Neural progenitor cell (in vitro differentiated cells): ENCODE results near the gene NSUN7. TPM values are rescaled to one million over a fixed set of nuclear protein-coding genes. Genes with fewer than 3 reads are reported as not detected.

Experiments
- DNase-seq: peaks from one replicate; pipeline ENCODE4 v3.0.0-alpha.2; 2016; ENCODE audit warnings: low spot score
- H2AFZ ChIP-seq: fragments of 200-600 bp; sonication (generic); replicated peaks from 2 replicates; pipeline ENCODE4 v1.6.1; 2016; ENCODE audit warnings: antibody characterized with exemption
- H3F3A ChIP-seq: fragments of 200-600 bp; sonication (generic); 2 replicates; pipeline ENCODE4 v1.6.1; 2016; ENCODE audit warnings: antibody characterized with exemption, low read depth
- H3K27ac ChIP-seq: fragments of 200-600 bp; sonication (generic); 2 replicates; pipeline ENCODE4 v1.5.1; 2016; ENCODE audit warnings: mild to moderate bottlenecking
- H3K27me3 ChIP-seq: fragments of 200-600 bp; sonication (generic); 2 replicates; pipeline ENCODE4 v1.6.1; 2016; ENCODE audit warnings: mild to moderate bottlenecking, moderate library complexity
- H3K36me3 ChIP-seq: fragments of 200-600 bp; sonication (generic); 2 replicates; pipeline ENCODE4 v1.5.1; 2016
- H3K4me1 ChIP-seq: fragments of 200-600 bp; sonication (generic); 2 replicates; pipeline ENCODE4 v1.6.1; 2016; ENCODE audit warnings: mixed run types
- H3K4me2 ChIP-seq: fragments of 200-600 bp; sonication (generic); 2 replicates; pipeline ENCODE4 v1.6.1; 2016
- H3K4me3 ChIP-seq: fragments of 200-600 bp; sonication (generic); 2 replicates; pipeline ENCODE4 v1.5.1; 2016
- H3K79me2 ChIP-seq: fragments of 200-600 bp; sonication (generic); 2 replicates; pipeline ENCODE4 v1.6.1; 2016; ENCODE audit warnings: low read depth
- H3K9ac ChIP-seq: fragments of 200-600 bp; sonication (generic); 2 replicates; pipeline ENCODE4 v1.6.1; 2016
- H3K9me3 ChIP-seq: fragments of 200-600 bp; sonication (generic); 2 replicates; pipeline ENCODE4 v1.5.1; 2016; ENCODE audit warnings: low read depth
- H4K20me1 ChIP-seq: fragments of 200-600 bp; sonication (generic); 2 replicates; pipeline ENCODE4 v1.6.1; 2016; ENCODE audit warnings: low read depth
- H3K27ac Mint-ChIP-seq: 3 replicates; pipeline ENCODE4 v1.8.0; 2021; ENCODE audit warnings: mixed read lengths
- H3K27me3 Mint-ChIP-seq: 2 replicates; pipeline ENCODE4 v1.8.0; 2022; ENCODE audit warnings: low read depth, mild to moderate bottlenecking, inconsistent platforms, moderate library complexity, mixed read lengths; ENCODE audit not compliant: insufficient read depth
- H3K36me3 Mint-ChIP-seq: 3 replicates; pipeline ENCODE4 v1.8.0; 2021; ENCODE audit warnings: mixed read lengths
- H3K4me1 Mint-ChIP-seq: 3 replicates; pipeline ENCODE4 v1.8.0; 2021; ENCODE audit warnings: mixed read lengths
- H3K4me3 Mint-ChIP-seq: 3 replicates; pipeline ENCODE4 v1.8.0; 2021; ENCODE audit warnings: mild to moderate bottlenecking, moderate library complexity, mixed read lengths
- H3K9me3 Mint-ChIP-seq: 3 replicates; pipeline ENCODE4 v1.8.0; 2020; ENCODE audit warnings: mixed read lengths
- EZH2 ChIP-seq: fragments of 200-600 bp; sonication (generic); IDR thresholded peaks from 2 replicates; pipeline ENCODE4 v1.6.1; 2017; ENCODE audit warnings: antibody characterized with exemption, mild to moderate bottlenecking, moderate library complexity
- EZH2phosphoT487 ChIP-seq: fragments of 200-600 bp; sonication (generic); IDR thresholded peaks from 2 replicates; pipeline ENCODE4 v1.6.1; 2017; ENCODE audit warnings: antibody characterized with exemption
- total RNA-seq: library from RNA; depleted of rRNA; stranded (reverse); fragments of >200 nt; gene quantifications from 2 replicates; pipeline ENCODE4 v1.2.3, GENCODE V29; 2015; ENCODE audit warnings: low replicate concordance
- TF ChIP-seq, protein P1 (sequence below): fragments of 200-600 bp; sonication (generic); IDR thresholded peaks from 2 replicates; pipeline ENCODE4 v1.5.1; 2017; ENCODE audit warnings: antibody characterized with exemption, mild to moderate bottlenecking

Gene NSUN7
- total RNA-seq, 1 donor from 2014 or later = 37.4 TPM

DNA sequence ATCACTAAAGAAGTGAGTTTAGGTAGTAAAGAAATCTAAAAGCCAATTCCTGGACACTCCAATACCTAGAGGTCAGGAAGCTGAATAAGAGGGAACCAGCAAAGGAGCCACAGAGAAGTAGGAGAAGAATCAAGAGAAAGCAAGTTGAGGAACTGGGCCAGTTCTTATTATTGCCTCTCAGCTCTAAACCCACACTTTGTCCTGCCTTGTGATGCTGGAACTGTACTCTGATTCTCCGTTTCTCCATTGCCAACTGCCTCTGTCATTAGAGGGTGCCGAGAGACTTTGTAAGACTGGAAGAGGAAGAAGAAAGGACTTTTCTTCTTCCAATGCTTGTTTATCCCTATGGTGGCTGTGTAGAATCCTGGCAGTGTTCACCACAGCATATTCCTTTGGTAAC lies 38.6 kb downstream of the NSUN7 start:
- Mint-ChIP-seq H3K36me3 (no peaks in the 10 kb centered on the region), H3K27ac (no peak overlapping the region)

GRCh38 chr4:40789031-40789430 lies 39.3 kb downstream of the NSUN7 start:
- no peak overlapping the region for H3K4me3 Mint-ChIP-seq
- H3K4me1 Mint-ChIP-seq = no peaks in the 10 kb centered on the region
- no peaks in the 10 kb centered on the region for H3K9me3 Mint-ChIP-seq
- H3K27me3 Mint-ChIP-seq = no peaks in the 10 kb centered on the region
- Histone ChIP-seq H3K4me2 (no peak overlapping the region), H3K9me3 (no peaks in the 10 kb centered on the region), H3K79me2 (no peaks in the 10 kb centered on the region), H3K4me1 (no peaks in the 10 kb centered on the region), H3K27ac (no peak overlapping the region), H4K20me1 (no peaks in the 10 kb centered on the region), H3K27me3 (no peaks in the 10 kb centered on the region), H3K4me3 (no peak overlapping the region), H3K9ac (no peak overlapping the region), H2AFZ (no peak overlapping the region), H3F3A (no peaks in the 10 kb centered on the region), H3K36me3 (no peaks in the 10 kb centered on the region)
- H3K36me3 Mint-ChIP-seq = no peaks in the 10 kb centered on the region
- TF ChIP-seq EZH2phosphoT487 (no peak), EZH2 (no peak)
- TF ChIP-seq, protein P1, sequence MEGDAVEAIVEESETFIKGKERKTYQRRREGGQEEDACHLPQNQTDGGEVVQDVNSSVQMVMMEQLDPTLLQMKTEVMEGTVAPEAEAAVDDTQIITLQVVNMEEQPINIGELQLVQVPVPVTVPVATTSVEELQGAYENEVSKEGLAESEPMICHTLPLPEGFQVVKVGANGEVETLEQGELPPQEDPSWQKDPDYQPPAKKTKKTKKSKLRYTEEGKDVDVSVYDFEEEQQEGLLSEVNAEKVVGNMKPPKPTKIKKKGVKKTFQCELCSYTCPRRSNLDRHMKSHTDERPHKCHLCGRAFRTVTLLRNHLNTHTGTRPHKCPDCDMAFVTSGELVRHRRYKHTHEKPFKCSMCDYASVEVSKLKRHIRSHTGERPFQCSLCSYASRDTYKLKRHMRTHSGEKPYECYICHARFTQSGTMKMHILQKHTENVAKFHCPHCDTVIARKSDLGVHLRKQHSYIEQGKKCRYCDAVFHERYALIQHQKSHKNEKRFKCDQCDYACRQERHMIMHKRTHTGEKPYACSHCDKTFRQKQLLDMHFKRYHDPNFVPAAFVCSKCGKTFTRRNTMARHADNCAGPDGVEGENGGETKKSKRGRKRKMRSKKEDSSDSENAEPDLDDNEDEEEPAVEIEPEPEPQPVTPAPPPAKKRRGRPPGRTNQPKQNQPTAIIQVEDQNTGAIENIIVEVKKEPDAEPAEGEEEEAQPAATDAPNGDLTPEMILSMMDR = no peak
- DNase-seq = no peak
- H3K27ac Mint-ChIP-seq = no peak overlapping the region

More for the DNA sequence above, 38.6 kb downstream of the NSUN7 start:
- TF ChIP-seq EZH2 = no peak
- TF ChIP-seq, protein P1 = no peak
- Histone ChIP-seq H3F3A (no peaks in the 10 kb centered on the region), H3K9ac (no peak overlapping the region), H3K4me1 (no peaks in the 10 kb centered on the region), H4K20me1 (no peaks in the 10 kb centered on the region), H3K27ac (no peak overlapping the region), H3K9me3 (no peaks in the 10 kb centered on the region), H3K4me2 (no peak overlapping the region), H3K4me3 (no peak overlapping the region), H3K36me3 (peaks cover under 1% of the 10 kb centered on the region), H2AFZ (no peak overlapping the region), H3K27me3 (no peaks in the 10 kb centered on the region), H3K79me2 (no peaks in the 10 kb centered on the region)
- no peaks in the 10 kb centered on the region for H3K9me3 Mint-ChIP-seq
- no peaks in the 10 kb centered on the region for H3K4me1 Mint-ChIP-seq
- no peaks in the 10 kb centered on the region for H3K27me3 Mint-ChIP-seq
- DNase-seq = no peak
- H3K4me3 Mint-ChIP-seq = no peak overlapping the region

GRCh38 chr4:40789771-40790170 lies 40.0 kb downstream of the NSUN7 start:
- Histone ChIP-seq H3K4me2 (no peak overlapping the region), H3K27ac (no peak overlapping the region), H2AFZ (no peak overlapping the region), H3K4me3 (no peak overlapping the region), H3K36me3 (no peaks in the 10 kb centered on the region), H3K9ac (no peak overlapping the region), H3K4me1 (no peaks in the 10 kb centered on the region), H3K79me2 (no peaks in the 10 kb centered on the region), H3K9me3 (no peaks in the 10 kb centered on the region), H4K20me1 (no peaks in the 10 kb centered on the region), H3F3A (no peaks in the 10 kb centered on the region), H3K27me3 (no peaks in the 10 kb centered on the region)
- Mint-ChIP-seq H3K27me3 (no peaks in the 10 kb centered on the region), H3K9me3 (no peaks in the 10 kb centered on the region), H3K4me1 (no peaks in the 10 kb centered on the region), H3K36me3 (no peaks in the 10 kb centered on the region), H3K27ac (no peak overlapping the region), H3K4me3 (no peak overlapping the region)
- TF ChIP-seq, protein P1 = no peak
- TF ChIP-seq EZH2phosphoT487 (no peak), EZH2 (no peak)
- no peak for DNase-seq
